SU-DHL-6 (cell line): ENCODE data around the gene SYNM.
"Not testable (repeated sequence)": the region's sequence is repeated elsewhere in the genome, so short reads cannot be mapped to it uniquely, and the experiment has no call there.

ENCODE experiments used
- H2AFZ ChIP-seq: fragments of 200-600 bp; sonication (generic); 2 replicates; pipeline ENCODE4 v1.6.1; 2014; ENCODE audit warnings: low read depth, mild to moderate bottlenecking, moderate library complexity, mixed read lengths, antibody characterized with exemption, low read length; ENCODE audit not compliant: severe bottlenecking
- H3F3A ChIP-seq: fragments of 200-600 bp; shearing (Covaris generic); 2 replicates; pipeline ENCODE4 v1.6.0; 2016; ENCODE audit warnings: antibody characterized with exemption, mild to moderate bottlenecking; ENCODE audit not compliant: insufficient read depth
- H3K27ac ChIP-seq: fragments of 200-600 bp; sonication (generic); 2 replicates; pipeline ENCODE4 v1.5.1; 2016; ENCODE audit warnings: low read depth, mild to moderate bottlenecking, low read length, moderate library complexity, mixed read lengths
- H3K27me3 ChIP-seq: fragments of 200-600 bp; sonication (generic), shearing (Covaris generic); 2 replicates; pipeline ENCODE4 v1.6.0; 2014; ENCODE audit warnings: mild to moderate bottlenecking, low read length
- H3K36me3 ChIP-seq: fragments of 200-600 bp; sonication (generic); 2 replicates; pipeline ENCODE4 v1.6.1; 2014; ENCODE audit warnings: mild to moderate bottlenecking, low read length, mixed read lengths
- H3K4me2 ChIP-seq: fragments of 300-600, 200-600 bp; shearing (Covaris generic), sonication (generic); 2 replicates; pipeline ENCODE4 v1.6.0; 2014; ENCODE audit warnings: low read length, low read depth, mild to moderate bottlenecking; ENCODE audit not compliant: poor library complexity, severe bottlenecking
- H3K4me3 ChIP-seq: fragments of 200-600 bp; sonication (generic); 2 replicates; pipeline ENCODE4 v1.5.1; 2014; ENCODE audit warnings: antibody characterized with exemption, low read length, mild to moderate bottlenecking, mixed read lengths; ENCODE audit not compliant: insufficient read depth, poor library complexity, severe bottlenecking
- H3K79me2 ChIP-seq: fragments of 200-600 bp; sonication (generic); 2 replicates; pipeline ENCODE4 v1.6.1; 2014; ENCODE audit warnings: mild to moderate bottlenecking, low read length, moderate library complexity; ENCODE audit not compliant: insufficient read depth
- H3K9ac ChIP-seq: fragments of 200-600 bp; sonication (generic); 2 replicates; pipeline ENCODE4 v1.7.0; 2014; ENCODE audit warnings: mild to moderate bottlenecking, low read length
- H3K9me2 ChIP-seq: fragments of 200-600 bp; sonication (generic); replicated peaks from 2 replicates; pipeline ENCODE4 v1.6.1; 2014; ENCODE audit warnings: low read length; ENCODE audit not compliant: insufficient read depth
- H3K9me3 ChIP-seq: fragments of 200-600 bp; sonication (generic); 2 replicates; pipeline ENCODE4 v1.6.1; 2014; ENCODE audit warnings: low read length, mixed read lengths; ENCODE audit not compliant: insufficient read depth
- H4K20me1 ChIP-seq: fragments of 200-600 bp; sonication (generic); 2 replicates; pipeline ENCODE4 v1.6.1; 2014; ENCODE audit warnings: low read depth, mild to moderate bottlenecking, antibody characterized with exemption, low read length, moderate library complexity, mixed read lengths
- CTCF ChIP-seq: fragments of 200-600 bp; sonication (generic); IDR thresholded peaks from one replicate; pipeline ENCODE4 v1.5.1; 2017; ENCODE audit warnings: antibody characterized with exemption, mild to moderate bottlenecking, low read length, moderate library complexity; ENCODE audit not compliant: insufficient read depth, poor library complexity, severe bottlenecking
- EZH2phosphoT487 ChIP-seq: fragments of 200-600 bp; sonication (generic), shearing (Covaris generic); conservative IDR thresholded peaks from 2 replicates; pipeline ENCODE4 v1.6.1; 2018; ENCODE audit warnings: mild to moderate bottlenecking, antibody characterized with exemption, low read length, moderate library complexity, mixed read lengths

Gene SYNM

GRCh38 chr15:99110093-99110492 is 5.2 kb downstream of the SYNM start:
- Histone ChIP-seq H3K4me3 (no peak overlapping the region), H3K27ac (no peak overlapping the region), H3K9ac (no peak overlapping the region), H3K79me2 (no peaks in the 10 kb centered on the region), H3F3A (no peaks in the 10 kb centered on the region), H3K4me2 (no peak overlapping the region), H2AFZ (no peak overlapping the region), H3K9me3 (no peaks in the 10 kb centered on the region), H3K27me3 (no peaks in the 10 kb centered on the region), H4K20me1 (no peaks in the 10 kb centered on the region), H3K36me3 (no peaks in the 10 kb centered on the region), H3K9me2 (no peaks in the 10 kb centered on the region)
- no peak for TF ChIP-seq CTCF
- TF ChIP-seq EZH2phosphoT487: no peak

GRCh38 chr15:99110581-99111320 is 5.9 kb downstream of the SYNM start:
- Histone ChIP-seq H2AFZ (no peak overlapping the region), H3K9ac (no peak overlapping the region), H3K36me3 (no peaks in the 10 kb centered on the region), H4K20me1 (no peaks in the 10 kb centered on the region), H3K4me3 (no peak overlapping the region), H3K4me2 (no peak overlapping the region), H3K9me3 (no peaks in the 10 kb centered on the region), H3K27me3 (no peaks in the 10 kb centered on the region), H3K27ac (no peak overlapping the region), H3K9me2 (no peaks in the 10 kb centered on the region), H3K79me2 (no peaks in the 10 kb centered on the region), H3F3A (no peaks in the 10 kb centered on the region)
- TF ChIP-seq CTCF: no peak
- no peak for TF ChIP-seq EZH2phosphoT487

GRCh38 chr15:99111641-99112040 is 6.8 kb downstream of the SYNM start:
- H3K4me3 ChIP-seq, H3K27me3 ChIP-seq, H3K9me2 ChIP-seq, H2AFZ ChIP-seq, H3K36me3 ChIP-seq, H3K4me2 ChIP-seq, H3K9ac ChIP-seq, H3K79me2 ChIP-seq, H3K27ac ChIP-seq, H3K9me3 ChIP-seq, H4K20me1 ChIP-seq, H3F3A ChIP-seq: not testable (repeated sequence)

GRCh38 chr15:99113547-99114271 is 8.8 kb downstream of the SYNM start:
- H3K4me3 ChIP-seq: no peak overlapping the region
- no peaks in the 10 kb centered on the region for H3K9me2 ChIP-seq
- no peaks in the 10 kb centered on the region for H3K36me3 ChIP-seq
- no peaks in the 10 kb centered on the region for H3K27me3 ChIP-seq
- no peaks in the 10 kb centered on the region for H3F3A ChIP-seq
- H3K9ac ChIP-seq: no peak overlapping the region
- H3K9me3 ChIP-seq: no peaks in the 10 kb centered on the region
- no peak for TF ChIP-seq CTCF
- no peak for TF ChIP-seq EZH2phosphoT487
- no peak overlapping the region for H3K4me2 ChIP-seq
- no peak overlapping the region for H2AFZ ChIP-seq
- H4K20me1 ChIP-seq: no peaks in the 10 kb centered on the region
- H3K27ac ChIP-seq: no peak overlapping the region
- no peaks in the 10 kb centered on the region for H3K79me2 ChIP-seq
